Endometrial microvascular endothelial cells (primary cell): ENCODE measurements around the gene CDKN3. TPM values are rescaled to one million over a fixed set of nuclear protein-coding genes. Genes with fewer than 3 reads are reported as not detected.
"Not testable (repeated sequence)": the region's sequence is repeated elsewhere in the genome, so short reads cannot be mapped to it uniquely, and the experiment has no call there.

Source experiments
- in situ Hi-C: cut with HindIII; loops from 2 replicates; pipeline ENCODE4 v1.10.0; 2017; ENCODE audit warnings: low sequenced_read_pairs, low pct_unique_long_range_greater_than_20kb; ENCODE audit errors: inconsistent ontology term
- total RNA-seq: library from RNA; depleted of rRNA; stranded (reverse); fragments of >200 nt; gene quantifications from one replicate; pipeline ENCODE4 v1.2.3, GENCODE V29; 2015; ENCODE audit errors: inconsistent ontology term

The CDKN3 gene
- total RNA-seq, 1 donor from 2014 or later: 88.5 TPM

DNA sequence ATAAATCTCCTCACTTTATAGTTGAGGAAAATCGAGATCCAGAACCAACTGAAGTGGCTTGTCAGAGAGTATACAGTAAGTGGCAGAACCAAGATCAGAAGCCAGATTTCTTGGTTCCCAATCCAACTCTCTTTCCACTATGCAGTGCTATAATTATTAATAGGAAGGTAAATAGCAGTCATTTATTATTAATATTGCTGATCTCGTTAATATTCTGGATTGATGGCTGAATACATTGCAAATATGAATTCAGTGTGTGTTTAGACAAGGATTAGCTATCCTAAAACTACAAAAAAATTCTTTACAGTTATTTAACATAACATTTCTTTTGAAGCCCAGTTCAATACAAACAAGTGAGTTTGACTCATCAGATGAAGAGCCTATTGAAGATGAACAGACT, 2.8 kb downstream of the CDKN3 start:
- in situ Hi-C loops: no loop called here

DNA sequence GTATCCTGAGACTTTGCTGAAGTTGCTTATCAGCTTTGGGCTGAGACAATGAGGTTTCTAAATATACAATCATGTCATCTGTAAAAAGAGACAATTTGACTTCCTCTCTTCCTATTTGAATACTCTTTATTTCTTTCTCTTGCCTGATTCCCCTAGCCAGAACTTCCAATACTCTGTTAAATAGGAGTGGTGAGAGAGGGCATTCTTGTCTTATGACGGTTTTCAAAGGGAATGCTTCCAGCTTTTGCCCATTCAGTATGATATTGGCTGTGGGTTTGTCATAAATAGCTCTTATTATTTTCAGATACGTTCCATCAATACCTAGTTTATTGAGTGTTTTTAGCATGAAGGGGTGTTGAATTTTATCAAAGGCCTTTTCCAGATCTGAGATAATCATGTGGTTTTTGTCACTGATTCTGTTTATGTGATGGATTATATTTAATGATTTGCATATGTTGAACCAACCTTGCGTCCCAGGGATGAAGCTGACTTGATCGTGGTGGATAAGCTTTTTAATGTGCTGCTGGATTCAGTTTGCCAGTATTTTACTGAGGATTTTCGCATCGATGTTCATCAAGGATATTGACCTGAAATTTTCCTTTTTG, 6.7 kb downstream of the CDKN3 start:
- in situ Hi-C loops: not testable (repeated sequence)

DNA sequence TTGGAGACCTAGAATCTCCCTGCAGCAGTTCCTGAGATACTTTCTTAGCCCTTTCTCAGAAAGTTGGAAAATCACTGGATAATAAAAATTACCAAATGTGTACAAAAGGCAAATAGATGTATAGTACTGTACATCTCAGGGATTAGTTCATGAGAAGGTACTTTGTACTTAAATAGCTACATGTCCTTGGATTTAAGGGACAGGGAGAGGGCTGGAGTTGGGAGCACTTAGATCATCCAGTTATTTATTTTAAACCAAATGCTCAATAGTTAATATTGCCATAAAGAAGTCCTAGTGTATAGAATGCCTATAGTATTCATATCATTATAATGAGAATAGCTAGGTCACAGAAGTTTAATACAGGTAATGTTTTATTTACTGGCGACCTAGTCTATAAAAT, 13.4 kb downstream of the CDKN3 start:
- in situ Hi-C loops: no loop called here

DNA sequence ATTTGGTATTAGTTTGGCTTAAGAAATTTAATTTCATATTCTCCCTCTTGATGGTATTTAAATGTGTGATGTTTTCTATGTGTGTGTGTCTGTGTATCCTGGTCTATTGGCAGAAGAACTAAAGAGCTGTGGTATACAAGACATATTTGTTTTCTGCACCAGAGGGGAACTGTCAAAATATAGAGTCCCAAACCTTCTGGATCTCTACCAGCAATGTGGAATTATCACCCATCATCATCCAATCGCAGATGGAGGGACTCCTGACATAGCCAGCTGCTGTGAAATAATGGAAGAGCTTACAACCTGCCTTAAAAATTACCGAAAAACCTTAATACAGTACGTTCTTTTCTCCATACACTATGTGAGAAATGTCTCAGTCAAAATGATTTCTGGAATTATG, 14.6 kb downstream of the CDKN3 start:
- in situ Hi-C loops: no loop called here

GRCh38 chr14:54420478-54421142, 23.8 kb downstream of the CDKN3 start:
- in situ Hi-C loops: no loop called here

DNA sequence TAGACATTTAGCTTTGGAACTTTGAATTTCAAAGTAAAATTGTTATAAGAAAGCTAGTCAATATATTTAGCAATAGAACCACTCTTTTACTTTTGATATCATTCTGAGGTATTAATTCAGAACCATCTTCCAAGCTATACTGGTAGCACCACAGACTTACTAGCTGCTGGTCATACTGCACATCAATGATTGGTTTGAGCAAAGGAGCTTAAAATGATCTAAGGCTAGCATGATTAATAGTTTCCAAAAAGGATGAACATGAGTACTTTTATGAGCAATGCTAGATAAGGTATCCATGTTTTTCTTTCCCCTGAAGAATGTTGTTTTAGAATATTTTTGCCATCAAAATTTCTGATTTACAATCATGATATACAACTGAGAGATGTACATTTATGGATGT, 27.2 kb downstream of the CDKN3 start:
- in situ Hi-C loops: no loop called here

GRCh38 chr14:54424479-54424901, 27.7 kb downstream of the CDKN3 start:
- in situ Hi-C loops: no loop called here

DNA sequence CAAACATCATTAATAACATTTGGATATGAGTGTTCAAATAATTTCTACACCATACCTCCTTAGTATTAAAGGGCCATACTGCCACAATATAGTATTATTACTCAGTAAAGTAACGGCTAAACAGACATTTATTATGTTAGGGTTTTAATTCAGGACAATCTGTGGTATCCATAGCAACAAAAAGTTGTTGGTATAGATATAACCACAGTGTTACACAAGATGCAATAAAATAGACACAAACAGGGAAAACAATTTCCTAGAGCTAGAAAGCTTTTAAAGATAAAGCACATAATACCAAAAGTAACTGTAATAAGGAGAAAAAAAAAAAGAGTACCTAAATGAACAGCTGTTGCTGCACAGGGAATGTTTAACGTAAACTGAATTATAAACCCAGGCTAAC, 28.3 kb downstream of the CDKN3 start:
- in situ Hi-C loops: no loop called here

GRCh38 chr14:54425537-54426274, 28.9 kb downstream of the CDKN3 start:
- in situ Hi-C loops: no loop called here

- in situ Hi-C loops: no loop called here
Observed at GRCh38 chr14:54427871-54428270, 31.1 kb downstream of the CDKN3 start.

- in situ Hi-C loops: no loop called here
Observed at GRCh38 chr14:54428527-54428926, 31.7 kb downstream of the CDKN3 start.

- in situ Hi-C loops: no loop called here
Observed at GRCh38 chr14:54435500-54435981, 38.7 kb downstream of the CDKN3 start.

DNA sequence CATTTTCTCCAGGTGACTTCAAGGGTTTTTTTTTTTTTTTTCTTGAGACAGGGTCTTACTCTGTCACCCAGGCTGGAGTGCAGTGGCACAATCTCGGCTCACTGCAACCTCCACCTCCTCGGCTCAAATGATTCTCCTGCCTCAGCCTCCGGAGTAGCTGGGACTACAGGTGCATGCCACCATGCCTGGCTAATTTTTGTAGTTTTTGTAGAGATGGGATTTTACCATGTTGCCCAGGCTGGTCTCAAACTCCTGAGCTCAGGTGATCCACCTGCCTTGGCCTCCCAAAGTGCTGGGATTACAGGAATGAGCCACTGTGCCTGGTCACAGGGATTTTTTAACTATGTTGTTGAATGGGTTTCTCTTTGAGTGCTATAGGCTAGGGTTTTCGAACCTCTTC, 41.1 kb downstream of the CDKN3 start:
- in situ Hi-C loops: not testable (repeated sequence)

- in situ Hi-C loops: no loop called here
Observed at GRCh38 chr14:54438703-54439102, 41.9 kb downstream of the CDKN3 start.

GRCh38 chr14:54440037-54440436, 43.2 kb downstream of the CDKN3 start:
- in situ Hi-C loops: no loop called here

GRCh38 chr14:54440476-54440872, 43.7 kb downstream of the CDKN3 start:
- in situ Hi-C loops: no loop called here

- in situ Hi-C loops: no loop called here
Observed at GRCh38 chr14:54440873-54441868, 44.4 kb downstream of the CDKN3 start, which contains the start of gene CNIH1. TSS of gene CNIH1 (minus strand) at chr14:54441374. CDS start at chr14:54441327, 47 bp downstream.

- in situ Hi-C loops: not testable (repeated sequence)
Observed at GRCh38 chr14:54442961-54443360, 46.2 kb downstream of the CDKN3 start.

DNA sequence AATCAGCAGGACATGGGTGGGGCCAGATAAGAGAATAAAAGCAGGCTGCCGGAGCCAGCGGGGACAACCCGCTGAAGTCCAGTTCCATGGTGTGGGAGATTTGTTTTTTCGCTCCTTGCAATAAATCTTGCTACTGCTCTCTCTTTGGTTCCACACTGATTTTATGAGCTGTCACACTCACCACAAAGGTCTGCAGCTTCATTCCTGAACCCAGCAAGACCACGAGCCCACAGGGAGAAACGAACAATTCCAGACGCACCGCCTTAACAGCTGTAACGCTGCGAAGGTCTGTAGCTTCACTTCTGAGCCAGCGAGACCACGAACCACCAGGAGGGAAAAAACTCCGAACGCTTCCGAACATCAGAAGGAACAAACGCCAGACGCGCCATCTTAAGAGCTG, 47.2 kb downstream of the CDKN3 start:
- in situ Hi-C loops: no loop called here
